A673 (cell line): Measurements from ENCODE around the gene SEC22B.
"Not testable (repeated sequence)": the region's sequence is repeated elsewhere in the genome, so short reads cannot be mapped to it uniquely, and the experiment has no call there.

Experiments used
- CTCF ChIP-seq: fragments of 300-800, 200-600 bp; sonication (generic); conservative IDR thresholded peaks from 2 replicates; pipeline ENCODE4 v1.5.1; 2017; ENCODE audit warnings: low read depth, mild to moderate bottlenecking, antibody characterized with exemption, low read length, moderate library complexity, mixed read lengths
- EZH2 ChIP-seq: fragments of 200-600 bp; sonication (generic); IDR thresholded peaks from 2 replicates; pipeline ENCODE4 v1.6.1; 2017; ENCODE audit warnings: borderline replicate concordance, low read depth, mild to moderate bottlenecking, mixed read lengths, antibody characterized with exemption, low read length; ENCODE audit not compliant: poor library complexity, severe bottlenecking

- TF ChIP-seq CTCF, EZH2: not testable (repeated sequence)
Measured at GRCh38 chr1:120141865-120142264, 34.5 kb downstream of the SEC22B start.
